ENCODE measurements around the gene CDC6.

The CDC6 gene

DNA sequence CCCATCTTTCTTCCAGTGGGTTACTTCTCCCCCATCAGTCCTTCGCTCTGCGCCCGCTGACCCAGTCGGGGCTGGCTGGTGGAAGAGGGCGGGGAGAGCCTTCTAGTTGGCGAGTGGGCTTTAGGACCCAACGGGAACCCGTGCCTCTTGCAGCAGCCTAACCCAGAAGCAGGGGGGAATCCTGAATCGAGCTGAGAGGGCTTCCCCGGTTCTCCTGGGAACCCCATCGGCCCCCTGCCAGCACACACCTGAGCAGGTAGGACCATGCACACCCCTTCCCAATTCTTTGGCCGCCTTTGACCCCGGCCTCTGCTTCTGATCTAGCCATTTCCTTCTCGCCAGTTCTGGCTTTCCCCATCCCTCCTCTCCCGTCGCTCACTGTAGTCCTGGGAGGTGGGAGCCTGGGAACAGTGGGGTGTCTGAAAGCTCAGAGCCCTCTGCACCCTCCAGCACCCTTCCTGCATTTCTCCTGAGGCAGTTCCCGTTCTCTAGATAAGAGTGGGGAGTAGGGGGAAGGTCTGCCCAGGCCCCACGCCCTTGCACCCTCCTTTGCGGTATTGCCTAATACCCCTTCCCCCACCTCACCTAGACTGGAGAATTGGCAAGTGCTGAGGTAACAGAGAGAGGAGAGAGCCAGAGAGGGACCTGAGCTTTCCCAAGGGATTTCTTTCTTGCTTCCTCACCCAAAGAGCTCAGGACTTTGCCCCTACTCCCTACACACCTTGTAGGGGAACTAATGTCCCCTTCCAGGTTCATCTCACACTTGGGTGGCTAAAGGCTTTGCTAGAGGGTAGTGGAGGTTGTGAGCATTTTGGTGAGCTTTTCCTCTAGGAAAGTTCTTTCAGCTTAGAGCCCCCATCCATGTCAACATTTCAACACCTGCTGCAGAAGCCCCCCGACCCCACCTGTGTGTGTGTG lies 21.6 kb downstream of the CDC6 start, which contains the start of gene RARA:
Gene RARA, plus strand, starts transcription at position 150 of the 918 bp plus-strand sequence. CDS start 22,039 bp downstream, outside the sequence.
- DNase-seq (ENCODE audit: low read depth, low spot score) = no peak
- in situ Hi-C loops (cut with HindIII; ENCODE audit: low sequenced_read_pairs) = loop anchor here (10.0 kb wide), 1 partner anchor 56 kb away; the partner anchor contains the start of gene GJD3
- TF ChIP-seq, protein P1, sequence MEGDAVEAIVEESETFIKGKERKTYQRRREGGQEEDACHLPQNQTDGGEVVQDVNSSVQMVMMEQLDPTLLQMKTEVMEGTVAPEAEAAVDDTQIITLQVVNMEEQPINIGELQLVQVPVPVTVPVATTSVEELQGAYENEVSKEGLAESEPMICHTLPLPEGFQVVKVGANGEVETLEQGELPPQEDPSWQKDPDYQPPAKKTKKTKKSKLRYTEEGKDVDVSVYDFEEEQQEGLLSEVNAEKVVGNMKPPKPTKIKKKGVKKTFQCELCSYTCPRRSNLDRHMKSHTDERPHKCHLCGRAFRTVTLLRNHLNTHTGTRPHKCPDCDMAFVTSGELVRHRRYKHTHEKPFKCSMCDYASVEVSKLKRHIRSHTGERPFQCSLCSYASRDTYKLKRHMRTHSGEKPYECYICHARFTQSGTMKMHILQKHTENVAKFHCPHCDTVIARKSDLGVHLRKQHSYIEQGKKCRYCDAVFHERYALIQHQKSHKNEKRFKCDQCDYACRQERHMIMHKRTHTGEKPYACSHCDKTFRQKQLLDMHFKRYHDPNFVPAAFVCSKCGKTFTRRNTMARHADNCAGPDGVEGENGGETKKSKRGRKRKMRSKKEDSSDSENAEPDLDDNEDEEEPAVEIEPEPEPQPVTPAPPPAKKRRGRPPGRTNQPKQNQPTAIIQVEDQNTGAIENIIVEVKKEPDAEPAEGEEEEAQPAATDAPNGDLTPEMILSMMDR (IDR thresholded peaks at IDR 0.05; ENCODE audit: low read depth, low read length) = no peak
- peak within 1 kb of the TSS; percentile 48 for H3K4me3 ChIP-seq (ENCODE audit: low read depth, low read length)

DNA sequence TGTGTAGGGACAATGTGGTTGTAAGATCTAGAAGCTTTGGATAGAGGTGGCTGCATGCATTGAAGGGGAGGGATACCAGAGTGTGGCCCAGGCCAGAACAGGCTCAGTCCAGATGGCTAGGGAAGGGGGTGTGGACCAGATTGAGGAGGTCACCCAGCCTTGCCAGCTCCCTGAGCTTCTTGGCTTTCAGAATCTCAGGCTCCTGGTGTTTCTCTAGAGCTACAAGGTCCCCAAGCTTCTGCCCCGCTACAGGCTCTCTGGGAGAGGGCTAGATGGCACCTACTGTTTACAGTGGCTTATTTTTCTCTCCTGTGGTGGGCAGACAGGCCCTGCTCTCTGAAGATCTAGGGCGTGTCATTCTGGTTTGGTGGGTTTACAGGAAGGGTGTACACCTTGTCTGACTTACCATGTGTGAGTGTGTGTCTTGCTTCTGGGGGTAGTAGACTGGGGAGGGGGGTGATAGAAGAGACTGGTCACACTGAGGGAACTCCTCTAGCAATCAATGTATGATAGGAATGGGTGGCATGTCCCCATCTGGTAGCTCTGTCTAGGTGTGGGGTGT lies 22.4 kb downstream of the CDC6 start:
- DNase-seq (ENCODE audit: low read depth, low spot score) = no peak
- H3K4me3 ChIP-seq (ENCODE audit: low read depth, low read length) = no peak overlapping the region
- in situ Hi-C loops (cut with HindIII; ENCODE audit: low sequenced_read_pairs) = loop anchor here (10.0 kb wide), 1 partner anchor 55 kb away; the partner anchor contains the start of gene GJD3
- TF ChIP-seq, protein P1 (IDR thresholded peaks at IDR 0.05; ENCODE audit: low read depth, low read length) = no peak

DNA sequence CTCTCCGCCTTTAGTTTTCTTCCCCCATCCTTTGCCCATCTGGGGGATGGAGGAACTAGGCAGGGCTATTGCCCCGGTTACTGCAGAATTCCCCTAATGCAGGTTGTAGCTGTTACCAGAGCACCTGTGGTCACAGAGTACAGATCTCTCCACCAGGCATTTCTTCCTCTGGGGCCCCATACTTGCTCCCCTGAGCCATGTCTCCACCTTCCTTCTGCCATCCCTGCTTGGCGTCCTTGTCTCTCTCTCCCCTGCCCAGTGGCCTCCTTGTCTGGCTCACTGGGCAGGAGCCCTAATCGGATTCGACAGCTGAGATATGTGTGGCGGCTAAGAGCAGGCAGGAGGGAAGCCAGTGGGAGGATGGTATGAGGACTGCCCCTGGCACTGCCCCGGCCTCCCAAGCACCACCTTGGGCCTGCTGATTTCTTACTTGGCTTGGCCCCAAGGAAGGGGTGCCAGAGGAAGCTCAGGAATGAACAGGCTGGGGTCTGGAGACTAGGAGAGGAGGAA lies 23.3 kb downstream of the CDC6 start:
- DNase-seq (ENCODE audit: low read depth, low spot score) = no peak
- H3K4me3 ChIP-seq (ENCODE audit: low read depth, low read length) = no peak overlapping the region
- in situ Hi-C loops (cut with HindIII; ENCODE audit: low sequenced_read_pairs) = no loop called here
- TF ChIP-seq, protein P1 (IDR thresholded peaks at IDR 0.05; ENCODE audit: low read depth, low read length) = no peak

DNA sequence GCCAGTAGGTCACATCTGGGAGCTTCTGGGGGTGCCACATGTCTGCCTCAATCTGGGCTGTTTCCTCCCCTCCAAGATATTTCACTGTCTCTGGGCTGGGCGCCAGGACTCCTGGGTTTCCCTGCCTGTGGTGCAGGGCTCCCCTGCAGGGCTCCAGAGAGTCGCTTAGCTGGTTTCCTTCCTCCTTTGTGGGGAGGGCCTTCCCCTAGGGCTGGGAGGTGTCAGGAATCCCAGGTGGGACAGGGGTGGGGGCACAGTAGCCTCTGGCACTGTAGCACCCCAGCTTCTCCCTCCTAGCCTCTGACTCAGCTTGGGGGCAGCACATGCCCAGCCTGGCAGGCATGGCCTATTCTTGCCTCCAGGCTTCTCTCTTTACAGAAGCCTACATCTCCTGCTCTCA lies 23.9 kb downstream of the CDC6 start:
- TF ChIP-seq, protein P1 (IDR thresholded peaks at IDR 0.05; ENCODE audit: low read depth, low read length) = no peak
- no peak overlapping the region for H3K4me3 ChIP-seq (ENCODE audit: low read depth, low read length)
- no peak for DNase-seq (ENCODE audit: low read depth, low spot score)
- in situ Hi-C loops (cut with HindIII; ENCODE audit: low sequenced_read_pairs) = no loop called here

DNA sequence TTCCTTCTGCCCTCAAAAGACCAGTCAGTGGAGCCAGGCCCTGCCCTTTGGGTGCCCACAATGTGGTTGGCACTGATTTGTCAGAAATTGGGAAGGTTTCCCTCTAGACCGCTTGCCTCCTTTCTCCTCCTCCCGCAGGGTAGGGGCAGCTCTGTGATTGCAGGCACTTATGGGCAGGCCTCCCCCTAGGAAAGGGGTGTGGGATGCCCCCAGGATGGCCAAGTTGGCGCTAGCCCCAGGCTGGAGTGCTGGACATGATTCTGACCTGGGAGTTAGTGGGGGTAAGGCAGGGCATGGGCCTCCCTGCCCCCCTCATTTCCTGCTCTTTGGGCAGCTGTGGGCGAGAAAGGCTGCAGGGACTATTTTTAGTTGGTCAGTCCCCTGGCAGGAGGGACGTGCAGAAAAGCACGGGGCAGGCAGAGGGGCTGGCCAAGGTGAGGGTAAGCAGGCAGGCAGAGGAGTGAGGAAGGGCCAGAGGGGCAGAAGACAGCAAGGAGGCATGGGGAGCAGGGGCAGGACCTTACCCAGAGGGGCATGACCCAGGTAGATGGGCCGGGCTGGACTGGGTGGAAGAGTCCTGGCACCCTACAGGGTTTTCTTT lies 24.6 kb downstream of the CDC6 start:
- in situ Hi-C loops (cut with HindIII; ENCODE audit: low sequenced_read_pairs) = no loop called here
- TF ChIP-seq, protein P1 (IDR thresholded peaks at IDR 0.05; ENCODE audit: low read depth, low read length) = no peak
- no peak overlapping the region for H3K4me3 ChIP-seq (ENCODE audit: low read depth, low read length)
- DNase-seq (ENCODE audit: low read depth, low spot score) = no peak

DNA sequence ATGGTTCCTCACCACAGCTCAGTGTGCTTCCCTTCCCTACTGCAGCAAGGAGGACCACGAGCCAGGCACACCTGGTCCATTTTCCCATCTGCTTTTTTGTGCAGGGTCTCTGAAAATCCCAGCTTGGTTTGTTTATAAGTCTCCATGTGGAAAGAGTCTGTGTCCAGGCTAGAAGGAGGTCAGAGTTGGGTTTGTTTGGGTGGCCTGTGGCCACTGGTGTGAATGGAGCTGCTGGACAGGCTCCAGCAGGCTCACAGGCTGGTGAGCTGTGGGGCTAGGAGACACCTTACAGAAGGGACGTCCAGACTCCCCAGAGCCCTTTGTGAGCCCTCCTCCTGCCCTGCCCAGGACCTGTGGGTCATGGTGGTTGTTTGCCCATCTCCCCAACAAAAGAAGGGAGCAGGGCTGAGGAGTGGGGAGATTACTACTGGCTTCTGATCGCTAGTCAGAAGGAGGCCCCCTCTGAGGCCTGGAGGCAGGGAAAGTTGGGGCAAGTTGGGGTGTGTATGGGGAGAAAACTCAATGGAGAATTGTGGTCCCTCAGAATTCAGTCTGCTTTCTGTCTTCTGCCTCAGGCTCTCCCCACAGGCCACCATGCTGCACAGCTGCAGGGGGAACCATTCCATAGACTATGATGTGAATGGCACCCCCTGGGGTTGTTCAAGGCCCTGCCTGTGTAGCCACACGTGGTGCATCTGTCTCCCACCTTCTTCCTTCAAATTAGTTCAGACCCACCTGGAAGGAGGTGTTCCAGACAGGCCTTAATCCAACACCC lies 25.4 kb downstream of the CDC6 start:
- TF ChIP-seq, protein P1 (IDR thresholded peaks at IDR 0.05; ENCODE audit: low read depth, low read length) = no peak
- in situ Hi-C loops (cut with HindIII; ENCODE audit: low sequenced_read_pairs) = no loop called here
- H3K4me3 ChIP-seq (ENCODE audit: low read depth, low read length) = no peak overlapping the region
- no peak for DNase-seq (ENCODE audit: low read depth, low spot score)
